Colonic mucosa (tissue), 4 donors: ENCODE data around the gene ATP10D. TPM values are rescaled to one million over a fixed set of nuclear protein-coding genes. Genes with fewer than 3 reads are reported as not detected.

Experiments
- DNase-seq: peaks from one replicate; pipeline ENCODE4 v3.0.0-alpha.2; 2020
- H3K27ac ChIP-seq: fragments of 200-600 bp; one replicate; pipeline ENCODE4 v1.8.0; 2021
- H3K27me3 ChIP-seq: fragments of 200-600 bp; one replicate; pipeline ENCODE4 v1.8.0; 2021
- H3K36me3 ChIP-seq: fragments of 200-600 bp; one replicate; pipeline ENCODE4 v1.8.0; 2021
- H3K4me1 ChIP-seq: fragments of 200-600 bp; one replicate; pipeline ENCODE4 v1.8.0; 2021; ENCODE audit warnings: mild to moderate bottlenecking
- H3K4me3 ChIP-seq: fragments of 200-600 bp; one replicate; pipeline ENCODE4 v1.8.0; 2021
- H3K9ac ChIP-seq, 2 donors: one replicate each; pipeline ENCODE4 v1.7.0; 2013; ENCODE audit warnings: control low read depth in 2 of 2, low read depth in 2 of 2, low read length in 2 of 2
- H3K9me3 ChIP-seq: fragments of 200-600 bp; one replicate; pipeline ENCODE4 v1.8.0; 2021
- intact Hi-C: fragments of 100-400 bp; cut with DNase I; formaldehyde crosslinking; loops from one replicate; pipeline ENCODE4 v1.14.1; 2022
- total RNA-seq, 2 donors: library from RNA; stranded (reverse); fragmentation: NEBNext Ultra II Directional in 1 of 2; extraction: Animal tissue kit (Norgen Biotek cat#: 25700) in 1 of 2; gene quantifications; one replicate each; pipeline ENCODE4 v1.2.1, GENCODE V29; 2021
- TF ChIP-seq, protein P1 (sequence below): fragments of 200-600 bp; IDR thresholded peaks from one replicate; pipeline ENCODE4 v1.8.0; 2022; ENCODE audit warnings: antibody characterized with exemption, mild to moderate bottlenecking
- donor health status: healthy.
- donor health status: DM: no; HTN: no; CAD: no.
- donor health status: DM: no; HTN: no; CAD: no.

Gene ATP10D
- total RNA-seq, 2 donors from 2014 or later = 8.6 to 11.3 TPM

GRCh38 chr4:47499700-47500099 is 14.6 kb downstream of the ATP10D start:
- intact Hi-C loops = no loop called here
- Histone ChIP-seq H3K9ac (no peak overlapping the region), H3K27ac (no peak overlapping the region)

GRCh38 chr4:47500776-47501175 is 15.7 kb downstream of the ATP10D start:
- H3K4me1 ChIP-seq = no peaks in the 10 kb centered on the region
- H3K27ac ChIP-seq = no peak overlapping the region
- H3K27me3 ChIP-seq = no peaks in the 10 kb centered on the region
- H3K36me3 ChIP-seq = no peaks in the 10 kb centered on the region
- TF ChIP-seq, protein P1, sequence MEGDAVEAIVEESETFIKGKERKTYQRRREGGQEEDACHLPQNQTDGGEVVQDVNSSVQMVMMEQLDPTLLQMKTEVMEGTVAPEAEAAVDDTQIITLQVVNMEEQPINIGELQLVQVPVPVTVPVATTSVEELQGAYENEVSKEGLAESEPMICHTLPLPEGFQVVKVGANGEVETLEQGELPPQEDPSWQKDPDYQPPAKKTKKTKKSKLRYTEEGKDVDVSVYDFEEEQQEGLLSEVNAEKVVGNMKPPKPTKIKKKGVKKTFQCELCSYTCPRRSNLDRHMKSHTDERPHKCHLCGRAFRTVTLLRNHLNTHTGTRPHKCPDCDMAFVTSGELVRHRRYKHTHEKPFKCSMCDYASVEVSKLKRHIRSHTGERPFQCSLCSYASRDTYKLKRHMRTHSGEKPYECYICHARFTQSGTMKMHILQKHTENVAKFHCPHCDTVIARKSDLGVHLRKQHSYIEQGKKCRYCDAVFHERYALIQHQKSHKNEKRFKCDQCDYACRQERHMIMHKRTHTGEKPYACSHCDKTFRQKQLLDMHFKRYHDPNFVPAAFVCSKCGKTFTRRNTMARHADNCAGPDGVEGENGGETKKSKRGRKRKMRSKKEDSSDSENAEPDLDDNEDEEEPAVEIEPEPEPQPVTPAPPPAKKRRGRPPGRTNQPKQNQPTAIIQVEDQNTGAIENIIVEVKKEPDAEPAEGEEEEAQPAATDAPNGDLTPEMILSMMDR = no peak
- H3K4me3 ChIP-seq = no peak overlapping the region
- H3K9ac ChIP-seq = no peak overlapping the region
- no peak for DNase-seq
- no peaks in the 10 kb centered on the region for H3K9me3 ChIP-seq
- intact Hi-C loops = no loop called here

More at GRCh38 chr4:47499700-47500099, 14.6 kb downstream of the ATP10D start:
- Histone ChIP-seq H3K36me3 (no peaks in the 10 kb centered on the region), H3K4me3 (no peak overlapping the region), H3K9me3 (no peaks in the 10 kb centered on the region), H3K4me1 (no peaks in the 10 kb centered on the region), H3K27me3 (no peaks in the 10 kb centered on the region)
- TF ChIP-seq, protein P1 = no peak
- DNase-seq = no peak

GRCh38 chr4:47505147-47505546 is 20.1 kb downstream of the ATP10D start:
- H3K27me3 ChIP-seq = no peaks in the 10 kb centered on the region
- no peaks in the 10 kb centered on the region for H3K36me3 ChIP-seq
- TF ChIP-seq, protein P1 = no peak
- H3K9ac ChIP-seq = no peak overlapping the region
- H3K9me3 ChIP-seq = no peaks in the 10 kb centered on the region
- H3K4me3 ChIP-seq = no peak overlapping the region
- H3K4me1 ChIP-seq = no peaks in the 10 kb centered on the region
- intact Hi-C loops = no loop called here
- H3K27ac ChIP-seq = no peak overlapping the region
- no peak for DNase-seq

DNA sequence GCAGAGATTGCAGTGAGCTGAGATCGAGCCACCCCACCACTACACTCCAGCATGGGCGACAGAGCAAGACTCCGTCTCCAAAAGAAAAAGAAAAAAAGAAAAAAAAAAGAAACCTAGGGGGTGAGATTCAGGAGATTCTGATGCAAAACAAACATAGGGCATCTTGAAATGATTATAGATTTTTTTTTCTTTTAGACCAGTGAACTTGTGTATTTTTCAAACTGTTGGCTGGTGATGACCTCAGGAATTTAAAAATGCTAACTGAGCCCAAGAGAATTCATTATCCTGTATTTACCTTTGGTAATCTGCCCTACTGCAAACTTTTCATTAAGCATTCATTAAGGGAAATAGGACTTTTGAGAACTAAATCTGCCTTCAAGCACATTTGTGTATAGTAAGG is 20.6 kb downstream of the ATP10D start:
- intact Hi-C loops = no loop called here
- no peak overlapping the region for H3K9ac ChIP-seq
- no peaks in the 10 kb centered on the region for H3K4me1 ChIP-seq
- no peak overlapping the region for H3K4me3 ChIP-seq
- no peaks in the 10 kb centered on the region for H3K36me3 ChIP-seq
- TF ChIP-seq, protein P1 = no peak
- H3K27me3 ChIP-seq = no peaks in the 10 kb centered on the region
- no peaks in the 10 kb centered on the region for H3K9me3 ChIP-seq
- no peak overlapping the region for H3K27ac ChIP-seq
- DNase-seq = no peak

DNA sequence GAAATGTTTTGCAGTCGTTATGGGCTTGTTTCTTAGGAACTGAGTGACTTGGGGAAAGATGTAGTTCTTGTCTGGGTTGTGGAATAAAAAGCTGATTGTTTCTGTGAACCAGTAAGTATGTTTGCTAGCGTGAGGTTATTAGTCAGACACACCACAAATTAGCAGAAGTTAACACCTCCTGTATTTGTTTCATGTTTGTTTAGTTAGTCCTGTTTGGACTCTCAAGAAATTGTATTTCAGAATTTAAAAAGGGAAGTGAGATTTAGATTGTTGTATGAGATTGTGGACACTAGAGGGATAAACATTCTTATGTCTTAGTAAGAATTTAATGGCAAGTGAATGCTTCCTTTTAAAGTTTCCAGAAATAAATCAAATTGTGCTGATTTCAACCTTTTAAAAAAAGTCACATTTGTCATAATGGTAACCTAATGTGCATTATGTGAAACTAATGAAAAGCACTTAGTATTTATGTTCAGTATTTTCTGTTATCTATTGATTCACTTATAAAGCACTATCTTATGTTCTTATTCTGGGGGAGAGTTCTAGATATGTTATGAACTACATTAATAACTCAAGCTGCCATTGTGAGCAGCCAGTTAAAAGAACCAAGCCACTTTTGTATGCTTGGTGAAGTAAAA is 25.6 kb downstream of the ATP10D start:
- no peaks in the 10 kb centered on the region for H3K36me3 ChIP-seq
- H3K9me3 ChIP-seq = no peaks in the 10 kb centered on the region
- H3K4me1 ChIP-seq = no peaks in the 10 kb centered on the region
- H3K4me3 ChIP-seq = no peak overlapping the region
- no peaks in the 10 kb centered on the region for H3K27me3 ChIP-seq
- DNase-seq = no peak
- intact Hi-C loops = no loop called here
- TF ChIP-seq, protein P1 = no peak
- no peak overlapping the region for H3K27ac ChIP-seq
- H3K9ac ChIP-seq = no peak overlapping the region
